ENCODE measurements around the gene KIAA0513.

- TF ChIP-seq, protein P1, sequence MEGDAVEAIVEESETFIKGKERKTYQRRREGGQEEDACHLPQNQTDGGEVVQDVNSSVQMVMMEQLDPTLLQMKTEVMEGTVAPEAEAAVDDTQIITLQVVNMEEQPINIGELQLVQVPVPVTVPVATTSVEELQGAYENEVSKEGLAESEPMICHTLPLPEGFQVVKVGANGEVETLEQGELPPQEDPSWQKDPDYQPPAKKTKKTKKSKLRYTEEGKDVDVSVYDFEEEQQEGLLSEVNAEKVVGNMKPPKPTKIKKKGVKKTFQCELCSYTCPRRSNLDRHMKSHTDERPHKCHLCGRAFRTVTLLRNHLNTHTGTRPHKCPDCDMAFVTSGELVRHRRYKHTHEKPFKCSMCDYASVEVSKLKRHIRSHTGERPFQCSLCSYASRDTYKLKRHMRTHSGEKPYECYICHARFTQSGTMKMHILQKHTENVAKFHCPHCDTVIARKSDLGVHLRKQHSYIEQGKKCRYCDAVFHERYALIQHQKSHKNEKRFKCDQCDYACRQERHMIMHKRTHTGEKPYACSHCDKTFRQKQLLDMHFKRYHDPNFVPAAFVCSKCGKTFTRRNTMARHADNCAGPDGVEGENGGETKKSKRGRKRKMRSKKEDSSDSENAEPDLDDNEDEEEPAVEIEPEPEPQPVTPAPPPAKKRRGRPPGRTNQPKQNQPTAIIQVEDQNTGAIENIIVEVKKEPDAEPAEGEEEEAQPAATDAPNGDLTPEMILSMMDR (IDR thresholded peaks at IDR 0.05; ENCODE audit: borderline replicate concordance, extremely low read depth, low read length, poor library complexity, severe bottlenecking), result no peak
- TF ChIP-seq EZH2 (IDR thresholded peaks at IDR 0.05; ENCODE audit: borderline replicate concordance, low read depth, low read length, severe bottlenecking), result no peak
Measured at GRCh38 chr16:85141491-85142128, 114.0 kb downstream of the KIAA0513 start.

All from DND-41 (cell line).